ENCODE data around the gene NOL9. TPM values are rescaled to one million over a fixed set of nuclear protein-coding genes. Genes with fewer than 3 reads are reported as not detected.

NOL9 gene
- total RNA-seq, 1 donor from 2014 or later = 14.2 TPM

- DNase-seq (ENCODE audit: low read depth) (no peak), FAIRE-seq (no peak)
- TF ChIP-seq, protein P1, sequence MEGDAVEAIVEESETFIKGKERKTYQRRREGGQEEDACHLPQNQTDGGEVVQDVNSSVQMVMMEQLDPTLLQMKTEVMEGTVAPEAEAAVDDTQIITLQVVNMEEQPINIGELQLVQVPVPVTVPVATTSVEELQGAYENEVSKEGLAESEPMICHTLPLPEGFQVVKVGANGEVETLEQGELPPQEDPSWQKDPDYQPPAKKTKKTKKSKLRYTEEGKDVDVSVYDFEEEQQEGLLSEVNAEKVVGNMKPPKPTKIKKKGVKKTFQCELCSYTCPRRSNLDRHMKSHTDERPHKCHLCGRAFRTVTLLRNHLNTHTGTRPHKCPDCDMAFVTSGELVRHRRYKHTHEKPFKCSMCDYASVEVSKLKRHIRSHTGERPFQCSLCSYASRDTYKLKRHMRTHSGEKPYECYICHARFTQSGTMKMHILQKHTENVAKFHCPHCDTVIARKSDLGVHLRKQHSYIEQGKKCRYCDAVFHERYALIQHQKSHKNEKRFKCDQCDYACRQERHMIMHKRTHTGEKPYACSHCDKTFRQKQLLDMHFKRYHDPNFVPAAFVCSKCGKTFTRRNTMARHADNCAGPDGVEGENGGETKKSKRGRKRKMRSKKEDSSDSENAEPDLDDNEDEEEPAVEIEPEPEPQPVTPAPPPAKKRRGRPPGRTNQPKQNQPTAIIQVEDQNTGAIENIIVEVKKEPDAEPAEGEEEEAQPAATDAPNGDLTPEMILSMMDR (IDR thresholded peaks at IDR 0.05; ENCODE audit: insufficient read depth, low read length, severe bottlenecking) = no peak
- Histone ChIP-seq H3K4me3 (ENCODE audit: low read depth, low read length) (no peak overlapping the region), H3K36me3 (ENCODE audit: control insufficient read depth, insufficient read depth, low read length) (peaks cover 54% of the 10 kb centered on the region), H3K27me3 (ENCODE audit: control insufficient read depth, insufficient read depth, low read length) (no peaks in the 10 kb centered on the region)
Observed at GRCh38 chr1:6596886-6597776, 42.8 kb upstream of the NOL9 start.

- no peaks in the 10 kb centered on the region for H3K27me3 ChIP-seq (ENCODE audit: control insufficient read depth, insufficient read depth, low read length)
- no peak for DNase-seq (ENCODE audit: low read depth)
- no peak for FAIRE-seq
- peaks cover 57% of the 10 kb centered on the region for H3K36me3 ChIP-seq (ENCODE audit: control insufficient read depth, insufficient read depth, low read length)
- TF ChIP-seq, protein P1 (IDR thresholded peaks at IDR 0.05; ENCODE audit: insufficient read depth, low read length, severe bottlenecking) = no peak
- no peak overlapping the region for H3K4me3 ChIP-seq (ENCODE audit: low read depth, low read length)
Observed at GRCh38 chr1:6596351-6596750, 42.0 kb upstream of the NOL9 start.

DNA sequence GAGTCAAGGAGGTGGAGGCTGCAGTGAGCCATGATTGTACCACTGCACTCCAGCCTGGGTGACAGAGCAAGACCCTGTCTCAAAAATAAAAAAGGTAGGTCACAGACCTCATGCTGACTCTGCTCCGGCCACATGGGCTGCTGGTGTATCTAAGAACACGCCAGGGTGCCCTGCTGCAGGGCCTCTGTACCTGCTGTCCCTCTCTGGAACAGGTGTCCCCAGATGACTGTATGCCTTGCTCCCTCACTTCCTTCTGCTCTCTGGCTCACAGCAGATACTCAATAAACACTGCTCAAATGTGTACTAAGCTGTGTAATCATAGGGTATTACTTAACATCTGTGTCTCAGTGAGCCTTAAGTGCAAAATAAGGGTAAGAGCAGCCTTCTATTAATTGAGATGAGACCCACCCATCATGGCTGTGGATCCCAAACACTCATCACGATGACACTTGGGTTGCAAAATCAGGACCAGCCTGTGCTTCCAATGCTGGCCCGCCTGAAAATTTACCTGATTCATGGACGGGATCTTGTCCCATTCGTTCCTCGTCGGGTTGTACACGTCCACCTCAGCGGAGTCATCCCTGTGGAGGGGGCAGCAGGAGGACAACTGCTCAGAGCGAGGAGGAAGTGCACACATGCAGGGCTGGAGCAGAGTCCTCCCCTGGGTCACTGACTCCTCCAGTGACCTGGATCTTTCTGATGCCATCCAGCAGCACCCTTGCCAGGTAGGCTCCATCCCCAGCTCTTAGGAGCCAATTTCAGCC lies 40.8 kb upstream of the NOL9 start:
- no peak overlapping the region for H3K4me3 ChIP-seq (ENCODE audit: low read depth, low read length)
- FAIRE-seq = peak; percentile 28
- H3K27me3 ChIP-seq (ENCODE audit: control insufficient read depth, insufficient read depth, low read length) = no peaks in the 10 kb centered on the region
- peaks cover 57% of the 10 kb centered on the region for H3K36me3 ChIP-seq (ENCODE audit: control insufficient read depth, insufficient read depth, low read length)
- DNase-seq (ENCODE audit: low read depth) = no peak
- TF ChIP-seq, protein P1 (IDR thresholded peaks at IDR 0.05; ENCODE audit: insufficient read depth, low read length, severe bottlenecking) = no peak

- TF ChIP-seq, protein P1 (IDR thresholded peaks at IDR 0.05; ENCODE audit: insufficient read depth, low read length, severe bottlenecking) = no peak
- Histone ChIP-seq H3K4me3 (ENCODE audit: low read depth, low read length) (no peak overlapping the region), H3K27me3 (ENCODE audit: control insufficient read depth, insufficient read depth, low read length) (no peaks in the 10 kb centered on the region), H3K36me3 (ENCODE audit: control insufficient read depth, insufficient read depth, low read length) (peaks cover 57% of the 10 kb centered on the region)
- no peak for FAIRE-seq
- DNase-seq (ENCODE audit: low read depth) = no peak
Observed at GRCh38 chr1:6593810-6594209, 39.5 kb upstream of the NOL9 start.

DNA sequence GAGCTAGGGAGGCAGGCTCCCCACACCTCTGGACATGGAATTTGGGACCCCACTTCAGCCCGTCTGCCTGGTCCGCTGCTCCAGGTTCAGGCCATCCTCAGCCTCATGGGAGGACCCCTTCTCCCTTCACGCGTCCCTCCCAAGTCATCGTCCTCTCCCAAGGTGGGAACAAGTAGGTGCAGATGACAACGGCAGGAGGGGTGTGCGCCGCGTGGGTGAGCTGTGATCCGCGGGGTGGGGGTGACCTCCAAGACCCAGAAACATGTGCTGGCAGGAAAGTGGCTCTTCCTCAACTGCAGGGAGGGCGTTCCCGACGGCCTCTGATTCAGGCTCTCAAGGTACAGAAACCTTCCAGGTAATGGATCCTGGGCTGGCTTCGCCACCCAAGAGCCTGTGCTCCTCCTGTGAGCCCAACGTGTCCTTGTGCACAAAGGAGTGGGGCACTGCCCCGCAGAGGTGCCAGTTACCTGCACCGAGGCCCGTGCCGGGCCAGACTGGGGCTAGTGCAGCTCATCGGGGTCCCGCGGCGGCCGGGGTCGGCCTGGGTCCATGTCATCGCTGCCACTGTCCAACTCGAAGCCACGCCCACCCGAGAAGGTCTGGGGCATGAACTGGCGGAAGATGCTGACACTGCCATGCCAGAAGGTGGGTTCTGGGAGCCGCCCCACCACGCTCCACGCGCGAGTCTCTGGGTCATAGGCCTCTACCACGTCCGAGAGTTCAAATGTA lies 38.7 kb upstream of the NOL9 start:
- no peak for DNase-seq (ENCODE audit: low read depth)
- TF ChIP-seq, protein P1 (IDR thresholded peaks at IDR 0.05; ENCODE audit: insufficient read depth, low read length, severe bottlenecking) = no peak
- Histone ChIP-seq H3K36me3 (ENCODE audit: control insufficient read depth, insufficient read depth, low read length) (peaks cover 57% of the 10 kb centered on the region), H3K27me3 (ENCODE audit: control insufficient read depth, insufficient read depth, low read length) (no peaks in the 10 kb centered on the region), H3K4me3 (ENCODE audit: low read depth, low read length) (no peak overlapping the region)
- no peak for FAIRE-seq

Measured in bronchial epithelial cell (primary cell).